Measurements from ENCODE around the gene ZMIZ1.

DNA sequence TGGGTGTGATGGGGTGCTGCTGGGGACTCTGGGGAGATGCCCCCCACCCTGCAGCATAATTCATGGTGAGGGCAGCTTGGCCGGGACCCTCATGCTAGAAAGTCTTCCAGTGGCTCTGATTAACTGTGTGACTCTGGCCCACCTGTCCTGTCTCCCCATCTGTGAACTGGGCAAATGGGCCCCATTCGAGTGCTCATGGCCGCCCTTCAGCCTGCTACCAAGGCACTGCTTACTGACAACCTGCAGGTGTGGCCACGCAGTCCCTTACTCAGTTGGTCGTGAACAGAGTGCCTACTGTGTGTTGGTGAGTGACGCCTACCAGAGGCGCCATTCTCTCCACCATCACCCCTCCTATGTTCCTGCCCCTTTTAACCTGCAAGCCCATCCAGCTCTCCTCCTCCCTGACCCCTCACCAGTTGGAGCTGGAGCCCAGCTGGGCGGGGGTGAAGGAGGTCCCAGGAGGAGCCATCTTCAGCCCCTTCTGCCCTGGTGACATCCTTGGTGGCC, 109.4 kb downstream of the ZMIZ1 start:
- TF ChIP-seq CTCF (IDR thresholded peaks at IDR 0.05 in 2 of 3, conservative IDR thresholded peaks at IDR 0.05 in 1 of 3; ENCODE audit: borderline replicate concordance in 1 of 3, insufficient read depth in 1 of 3, low read depth in 2 of 3, low read length in 2 of 3) (no peak), POLR2A (IDR thresholded peaks at IDR 0.05; ENCODE audit: borderline replicate concordance, extremely low read depth, insufficient read depth, insufficient read length) (no peak), JUND (IDR thresholded peaks at IDR 0.05) (no peak), EZH2 (IDR thresholded peaks at IDR 0.05) (no peak), SP1 (IDR thresholded peaks at IDR 0.05; ENCODE audit: low read depth) (no peak), TCF7L2 (IDR thresholded peaks at IDR 0.05; ENCODE audit: borderline replicate concordance, extremely low read depth, insufficient read depth, insufficient read length) (no peak), ZBTB33 (IDR thresholded peaks at IDR 0.05; ENCODE audit: extremely low read depth, insufficient replicate concordance, low read length) (no peak)
